CD4-positive, alpha-beta T cell treated with Interleukin-15 for 4 hours (primary cell): Measurements from ENCODE around the gene ZNF775.

Source experiments
- DNase-seq: peaks from one replicate; pipeline ENCODE4 v3.0.0-alpha.2; 2020; ENCODE audit warnings: low spot score

Gene ZNF775

DNA sequence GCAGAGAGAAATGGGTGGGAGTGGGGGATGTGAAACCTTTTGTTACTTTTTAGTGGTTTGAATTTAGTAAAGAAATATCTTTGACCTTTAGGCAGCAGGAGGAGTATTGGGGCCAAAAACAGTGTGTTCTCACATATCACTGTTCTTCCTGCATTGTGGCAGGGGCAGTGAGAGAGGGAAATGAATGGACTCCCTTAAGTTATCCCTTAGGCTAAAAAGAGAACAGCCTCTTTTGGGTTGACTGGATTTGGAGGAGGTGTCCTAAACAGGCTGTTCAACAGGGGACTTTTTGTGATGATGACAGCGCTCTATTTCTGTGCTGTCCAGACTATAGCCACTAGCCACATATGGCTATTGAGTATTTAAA lies 22.3 kb downstream of the ZNF775 start:
- DNase-seq: no peak

DNA sequence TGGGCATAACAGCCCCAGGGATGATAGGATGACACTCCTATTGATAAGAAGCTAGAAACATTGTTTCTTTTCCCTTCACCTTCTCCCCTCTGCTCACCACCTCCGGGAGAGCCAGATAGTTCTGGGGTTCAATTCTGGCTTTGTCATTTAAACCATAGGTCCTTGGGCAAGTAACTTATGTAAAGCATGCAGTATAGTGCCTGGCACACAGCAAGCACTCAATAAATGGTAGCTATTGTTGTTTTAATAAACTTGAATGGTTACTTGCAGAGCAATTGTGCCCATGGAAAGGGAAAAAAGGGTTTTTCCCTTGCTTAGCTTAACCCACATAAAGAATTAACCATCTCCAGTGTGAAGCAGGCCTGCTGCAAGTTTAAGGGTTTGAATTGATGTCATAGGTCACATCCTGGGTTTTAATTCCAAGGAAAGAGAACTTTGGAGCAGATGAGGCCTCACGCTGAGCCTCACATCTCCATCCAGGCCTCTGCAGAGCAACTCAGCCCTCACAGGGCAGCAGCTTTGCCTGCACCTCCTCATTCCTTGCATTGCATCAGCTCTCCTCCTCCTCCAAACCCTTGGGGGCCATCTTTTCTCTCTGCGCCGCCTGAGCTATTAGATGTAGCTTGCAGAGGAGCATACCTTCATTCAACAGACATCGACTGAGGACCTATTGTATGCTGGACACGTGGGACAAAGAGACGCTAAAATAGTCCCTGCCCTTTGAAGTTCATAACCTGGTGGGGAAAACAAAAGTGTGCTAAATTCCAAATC lies 22.9 kb downstream of the ZNF775 start:
- no peak for DNase-seq

DNA sequence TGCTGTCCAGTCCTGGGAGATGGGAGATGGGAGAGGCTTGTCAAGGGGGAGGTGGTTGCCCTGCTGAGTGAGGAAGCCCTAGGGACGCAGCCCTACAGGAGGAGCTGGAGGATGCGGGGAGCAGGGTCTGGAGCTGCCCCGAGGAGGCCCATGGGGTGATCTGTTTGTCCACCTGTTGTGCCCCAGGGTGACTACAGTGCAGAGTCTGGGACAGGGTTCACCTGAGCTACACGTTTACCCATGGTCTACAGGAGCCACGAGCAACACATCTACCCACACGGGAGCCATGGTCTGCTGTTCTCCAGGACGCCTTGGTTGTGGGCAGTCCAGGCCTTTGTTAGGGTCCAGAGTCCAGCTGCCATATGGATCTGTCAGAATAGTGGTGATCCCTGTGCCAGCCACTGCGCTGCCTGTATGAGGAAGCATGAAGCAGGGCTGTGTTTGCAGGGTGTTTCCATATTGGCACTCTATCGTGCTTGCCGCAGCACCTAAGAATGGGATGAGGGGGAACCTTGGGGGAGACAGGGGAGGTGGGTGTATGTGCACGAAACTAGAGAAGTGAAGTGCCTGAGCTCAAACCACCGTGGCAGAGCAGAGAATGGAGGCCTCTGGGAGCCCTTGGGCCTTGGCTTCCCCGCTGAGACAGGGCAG lies 23.7 kb downstream of the ZNF775 start:
- no peak for DNase-seq

DNA sequence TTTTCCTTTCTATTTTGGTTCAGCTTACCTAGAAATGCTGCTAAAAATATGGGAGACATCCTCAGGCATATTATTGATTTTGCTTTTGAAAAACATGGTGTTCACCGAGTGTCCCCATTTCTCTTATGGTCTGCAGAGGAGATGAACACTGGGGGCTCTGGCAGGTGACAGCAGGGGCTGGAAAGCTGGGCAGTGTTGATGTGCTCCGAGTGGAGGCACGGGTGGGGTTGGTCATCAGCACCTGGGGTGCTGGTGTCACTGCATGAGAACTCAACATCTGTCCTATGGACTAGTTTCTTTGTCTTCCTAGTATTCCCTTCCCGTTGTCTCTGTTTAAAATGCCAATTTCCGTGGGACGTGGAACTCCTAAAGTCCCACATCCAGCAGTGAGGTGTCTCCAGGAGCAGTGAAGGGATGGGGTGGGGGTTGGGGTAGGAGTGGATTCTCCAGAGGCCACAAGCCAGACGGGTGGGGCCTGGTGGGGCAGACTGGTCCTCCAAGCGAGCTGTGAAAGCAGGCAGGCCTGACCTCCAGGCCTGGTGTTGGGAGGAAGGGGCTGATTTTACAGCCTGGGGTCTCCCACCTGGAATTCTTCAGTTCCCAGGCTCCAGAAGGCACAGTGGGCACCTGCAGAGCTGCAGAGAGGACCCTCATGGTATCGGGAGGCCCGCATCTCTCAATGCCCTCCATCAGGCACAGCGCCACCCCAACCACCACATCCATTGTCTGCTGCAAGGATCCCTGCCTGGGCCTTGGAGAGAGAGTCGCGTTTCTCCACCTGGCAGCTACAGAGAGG lies 24.4 kb downstream of the ZNF775 start:
- DNase-seq: no peak

DNA sequence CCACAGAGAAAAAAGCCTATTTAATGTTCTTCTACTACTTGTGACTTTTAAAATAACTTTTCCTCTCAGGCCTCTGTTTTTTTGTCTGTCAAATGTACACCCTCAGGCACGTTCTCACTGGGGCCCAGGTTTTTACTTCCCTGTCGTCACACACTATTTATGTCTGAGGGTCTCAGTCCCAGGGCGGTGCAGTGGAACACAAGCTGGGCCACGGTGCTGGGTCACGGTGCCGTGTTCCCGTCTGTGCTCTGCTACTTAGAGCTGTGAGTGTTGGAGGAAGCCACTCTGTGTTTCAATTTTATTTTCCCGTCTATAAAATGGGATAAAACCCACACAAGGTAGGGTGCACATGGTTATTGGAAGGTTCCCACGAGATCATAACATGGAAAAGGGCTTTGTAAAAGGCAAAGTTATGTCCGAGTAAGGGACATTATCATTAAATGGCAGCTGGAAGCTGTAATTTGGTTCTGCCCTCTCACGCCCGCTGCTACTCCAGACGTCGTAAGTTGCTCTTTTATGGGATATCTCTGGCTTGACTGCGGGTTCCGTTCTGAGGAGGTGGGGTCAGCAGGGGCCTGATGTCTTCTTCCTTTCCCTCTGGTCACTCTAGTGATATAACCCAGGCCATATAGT lies 25.2 kb downstream of the ZNF775 start:
- no peak for DNase-seq

DNA sequence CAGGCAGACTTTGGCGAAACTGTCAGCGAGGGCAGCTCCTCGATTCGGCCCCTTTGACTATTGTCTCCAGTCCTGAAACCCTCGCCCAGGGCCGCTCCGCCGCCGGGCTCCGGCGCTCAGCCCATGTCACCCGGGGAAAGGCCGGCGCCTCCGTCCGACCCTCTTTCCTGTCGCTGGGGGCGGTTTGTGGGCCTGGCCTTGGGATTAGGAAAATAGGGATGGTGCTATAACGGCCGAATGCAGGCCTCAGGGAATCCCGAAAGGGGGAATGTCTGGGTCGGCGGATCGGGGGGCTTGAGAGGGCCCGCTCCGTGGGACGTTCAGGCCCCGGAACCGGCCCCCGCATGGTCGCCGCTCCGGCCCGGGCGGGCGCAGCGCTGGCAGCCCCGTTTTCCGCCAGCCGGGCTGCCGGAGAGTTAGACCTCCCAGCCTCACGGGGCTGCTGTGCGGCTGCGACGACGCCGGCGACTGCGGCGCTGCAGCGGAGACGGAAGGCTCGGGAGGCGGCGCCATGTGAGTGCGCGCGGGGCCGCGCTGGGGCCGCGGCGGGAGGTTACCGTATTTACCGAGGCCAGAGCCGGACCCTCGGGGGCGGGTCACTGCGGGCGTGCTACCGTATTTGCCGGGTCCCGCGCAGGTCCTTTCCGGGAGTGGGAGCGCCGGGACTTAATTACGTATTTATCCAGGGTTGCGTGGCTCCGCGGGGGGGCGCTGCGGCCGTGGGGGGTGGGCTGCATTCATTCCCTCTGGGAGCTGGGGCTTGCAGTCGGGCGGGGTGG lies 25.9 kb downstream of the ZNF775 start:
- DNase-seq: peak; percentile 83

DNA sequence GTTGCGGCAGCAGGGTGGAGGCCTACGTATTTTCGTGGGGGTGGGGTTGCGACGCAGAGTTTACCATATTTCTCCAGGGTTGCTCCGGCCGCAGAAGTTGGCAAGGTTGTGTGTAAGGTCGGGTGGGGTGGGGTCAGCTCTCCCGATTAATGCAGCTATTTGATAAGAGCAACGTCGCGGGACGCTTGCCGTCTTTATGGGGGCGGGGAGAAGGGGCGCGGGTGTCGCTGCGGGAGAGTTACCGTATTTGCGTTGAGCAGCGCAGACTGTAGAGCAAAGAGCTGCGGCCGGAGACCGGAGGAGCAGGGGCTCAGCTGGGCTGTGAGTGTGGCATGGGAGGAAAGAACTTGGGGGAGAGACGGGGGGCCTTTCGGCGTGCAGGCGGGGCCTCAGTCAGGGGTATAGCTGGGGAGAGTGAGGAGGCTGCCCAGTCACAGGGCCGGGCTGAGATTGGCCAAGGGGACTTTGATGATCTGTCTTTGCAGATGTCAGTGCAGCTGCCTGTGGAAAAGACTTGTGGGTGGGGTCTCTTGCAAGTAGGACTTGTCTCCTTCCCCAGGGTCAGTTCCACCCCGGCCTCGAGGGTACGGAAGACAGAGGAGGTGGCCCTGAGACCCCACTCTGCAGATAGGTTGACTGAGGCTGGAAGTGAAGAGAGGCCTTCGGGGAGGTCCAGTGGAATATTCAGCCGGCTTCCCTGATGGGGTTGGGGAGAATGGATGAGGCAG lies 26.6 kb downstream of the ZNF775 start:
- peak; percentile 47 for DNase-seq

DNA sequence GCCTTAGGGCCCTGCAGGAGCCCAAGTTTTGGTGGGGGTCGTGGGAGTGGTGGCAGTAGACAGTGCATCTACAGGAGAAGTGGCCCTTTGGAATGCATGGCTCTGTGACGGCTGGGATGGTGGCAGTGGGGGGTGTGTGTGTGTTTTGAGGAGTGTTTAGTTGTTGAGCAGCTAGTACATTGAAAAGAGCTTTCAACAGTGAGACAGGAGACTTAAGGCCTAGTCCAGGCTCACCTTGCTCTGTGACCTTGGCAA lies 27.1 kb downstream of the ZNF775 start:
- DNase-seq: peak; percentile 6

DNA sequence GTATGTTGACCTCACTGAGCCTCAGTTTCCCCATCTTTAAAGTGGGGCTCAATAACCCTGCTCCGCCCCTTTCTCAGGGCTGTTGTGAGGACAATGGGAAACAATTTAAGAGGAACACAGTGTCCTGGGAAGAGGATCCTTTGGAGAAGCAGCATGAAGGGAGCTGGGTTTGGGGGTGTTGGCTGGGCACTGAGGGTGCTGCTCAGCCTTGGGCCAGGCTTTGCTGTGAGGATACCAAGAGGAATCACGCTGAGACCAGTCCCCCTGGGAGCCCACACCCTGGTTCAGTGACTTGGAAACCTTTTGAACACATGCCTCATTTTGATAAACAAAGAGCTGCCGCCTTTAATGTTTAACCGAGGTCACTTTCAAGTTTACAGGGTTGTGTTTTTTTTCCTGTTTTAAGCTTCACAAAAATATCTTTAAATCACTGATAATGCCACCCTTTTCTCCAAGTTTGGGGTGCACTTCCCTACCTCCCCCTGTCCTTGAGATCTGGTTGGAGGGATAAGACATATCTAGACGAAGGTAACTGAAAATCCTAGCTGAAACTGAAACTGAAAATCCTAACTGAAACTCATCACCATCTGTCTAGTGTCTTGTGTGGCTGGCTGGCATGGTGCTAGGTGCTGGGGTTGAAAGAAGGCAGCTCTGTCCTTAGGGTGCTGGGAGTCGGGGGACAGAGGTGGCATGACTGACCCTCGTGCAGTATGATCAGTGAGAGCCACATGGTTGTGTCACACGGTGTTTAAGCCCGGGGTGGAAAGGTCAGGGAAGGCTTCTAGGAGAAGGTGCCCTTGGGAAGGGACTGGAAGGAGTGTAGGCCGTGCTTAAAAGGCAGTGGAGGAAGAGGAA lies 27.7 kb downstream of the ZNF775 start:
- DNase-seq: peak; percentile 42

DNA sequence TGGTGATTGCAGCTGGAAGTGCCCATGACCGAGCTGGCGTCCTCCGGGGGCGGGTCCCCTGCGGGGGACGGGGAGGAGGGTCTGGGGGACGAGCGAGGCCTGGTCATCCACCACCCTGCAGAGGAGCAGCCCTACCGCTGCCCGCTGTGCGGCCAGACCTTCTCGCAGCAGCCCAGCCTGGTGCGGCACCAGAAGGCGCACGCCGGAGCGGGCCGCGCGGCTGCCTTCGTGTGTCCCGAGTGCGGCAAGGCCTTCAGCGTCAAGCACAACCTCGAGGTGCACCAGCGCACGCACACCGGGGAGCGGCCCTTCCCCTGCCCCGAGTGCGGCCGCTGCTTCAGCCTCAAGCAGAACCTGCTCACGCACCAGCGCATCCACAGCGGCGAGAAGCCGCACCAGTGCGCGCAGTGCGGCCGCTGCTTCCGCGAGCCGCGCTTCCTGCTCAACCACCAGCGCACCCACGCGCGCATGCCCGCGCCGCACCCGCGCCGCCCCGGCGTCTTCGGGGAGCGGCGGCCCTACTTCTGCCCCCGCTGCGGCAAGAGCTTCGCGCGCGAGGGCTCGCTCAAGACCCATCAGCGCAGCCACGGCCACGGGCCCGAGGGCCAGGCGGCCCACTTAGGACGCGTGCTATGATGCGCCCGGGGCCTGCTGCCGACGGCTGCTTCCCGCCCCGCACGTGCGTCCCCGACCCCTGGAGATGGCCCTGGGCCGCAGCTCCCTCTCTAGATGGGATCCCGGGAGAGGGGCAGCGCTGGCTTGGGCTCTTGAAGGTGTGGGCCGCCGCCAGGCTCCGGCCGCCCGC lies 28.7 kb downstream of the ZNF775 start:
- DNase-seq: no peak

DNA sequence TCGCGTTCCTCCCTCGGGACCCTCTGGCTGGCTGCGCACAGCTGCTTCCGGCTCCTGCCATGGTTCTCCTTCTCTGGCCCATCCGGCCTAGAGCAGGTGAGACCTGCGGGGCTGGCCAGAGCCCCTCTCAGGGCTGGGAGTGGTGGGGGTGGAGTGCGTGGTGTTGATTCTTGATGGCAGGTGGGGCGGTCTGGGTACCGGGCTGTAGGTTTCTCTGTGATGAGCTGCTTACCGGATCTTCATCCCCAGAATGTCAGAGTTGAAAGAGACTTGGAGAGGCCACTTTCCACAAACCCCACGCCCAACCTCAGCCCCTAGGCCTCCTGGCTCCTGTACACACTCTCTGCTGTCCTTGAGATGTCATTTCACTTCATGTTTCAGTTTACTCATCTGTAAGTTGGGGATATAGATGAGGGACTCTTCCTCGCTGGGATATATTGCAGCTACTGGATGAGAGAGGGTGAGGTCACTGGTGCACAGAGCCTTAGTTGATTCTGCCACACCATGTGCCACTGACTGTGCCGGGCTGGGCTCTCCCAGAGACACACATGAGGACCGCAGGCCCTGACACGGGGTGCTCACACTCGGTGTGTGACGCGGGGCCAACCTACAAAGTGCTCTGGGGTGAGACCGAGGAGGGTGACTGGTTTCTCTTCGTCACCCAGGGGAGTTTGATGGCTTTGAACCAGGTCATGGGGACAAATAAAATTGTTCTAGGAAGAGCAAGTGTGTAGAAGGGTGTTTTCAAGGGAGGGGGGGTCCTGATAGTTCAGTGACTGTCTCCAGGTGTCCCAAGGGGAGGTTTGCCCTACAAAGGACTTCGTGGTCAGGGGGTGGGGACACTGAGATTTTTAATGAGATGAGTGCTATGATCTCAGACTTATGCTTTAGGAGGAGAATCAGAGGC lies 29.5 kb downstream of the ZNF775 start:
- no peak for DNase-seq

DNA sequence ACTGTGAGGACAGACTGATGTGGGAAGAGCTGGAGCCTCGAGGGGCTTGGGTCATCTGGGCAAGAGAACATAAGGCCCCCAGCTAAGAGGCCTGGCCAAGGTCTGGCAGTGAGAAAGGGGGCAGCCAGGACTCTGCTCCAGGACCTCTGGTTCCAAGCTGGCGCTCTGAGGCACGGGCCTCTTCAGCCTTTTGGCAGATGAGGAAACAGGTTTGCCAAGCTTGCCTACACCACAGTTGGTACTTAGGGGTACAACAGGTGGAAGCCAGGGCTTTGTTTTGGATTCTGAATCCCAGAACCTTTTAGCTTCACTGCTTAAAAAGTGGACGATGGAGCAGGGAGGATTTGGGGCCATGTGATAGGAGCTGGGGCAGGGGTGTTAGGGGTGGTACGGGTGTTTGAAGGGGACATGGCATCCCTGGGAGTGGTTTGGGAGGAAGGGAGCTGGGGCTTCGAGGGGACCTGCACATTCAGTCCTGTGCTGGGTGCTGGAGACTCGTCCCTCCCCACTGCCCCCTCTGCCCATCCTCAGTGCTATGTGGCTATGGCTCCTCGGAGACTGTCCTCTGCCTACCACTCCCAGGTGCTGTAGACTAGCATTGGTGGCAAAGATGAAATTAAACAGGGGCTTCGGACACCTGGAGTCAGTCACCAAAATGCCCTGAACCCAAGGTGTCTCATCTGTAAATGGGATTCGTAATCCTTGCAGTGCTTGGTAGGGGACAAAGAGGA lies 30.3 kb downstream of the ZNF775 start:
- no peak for DNase-seq

DNA sequence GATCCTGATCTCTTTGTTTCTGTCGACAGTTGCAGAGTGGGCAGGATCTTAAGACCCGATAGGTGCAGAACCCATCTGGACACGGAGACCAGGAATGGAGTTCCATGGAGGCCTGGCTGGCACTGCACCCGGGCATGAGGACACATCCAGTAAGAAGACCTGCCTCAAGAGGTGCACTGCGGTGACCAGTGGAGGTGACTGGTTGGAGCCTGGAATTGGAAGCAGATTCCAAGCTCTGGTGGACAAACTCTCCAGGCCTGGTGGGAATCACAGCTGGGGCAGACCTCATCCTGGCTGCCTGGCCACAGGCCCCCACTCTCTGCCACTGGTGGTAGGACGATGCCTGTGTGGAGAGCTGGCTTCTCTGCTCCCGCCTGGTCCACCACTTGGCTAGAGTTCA lies 31.0 kb downstream of the ZNF775 start:
- DNase-seq: no peak

DNA sequence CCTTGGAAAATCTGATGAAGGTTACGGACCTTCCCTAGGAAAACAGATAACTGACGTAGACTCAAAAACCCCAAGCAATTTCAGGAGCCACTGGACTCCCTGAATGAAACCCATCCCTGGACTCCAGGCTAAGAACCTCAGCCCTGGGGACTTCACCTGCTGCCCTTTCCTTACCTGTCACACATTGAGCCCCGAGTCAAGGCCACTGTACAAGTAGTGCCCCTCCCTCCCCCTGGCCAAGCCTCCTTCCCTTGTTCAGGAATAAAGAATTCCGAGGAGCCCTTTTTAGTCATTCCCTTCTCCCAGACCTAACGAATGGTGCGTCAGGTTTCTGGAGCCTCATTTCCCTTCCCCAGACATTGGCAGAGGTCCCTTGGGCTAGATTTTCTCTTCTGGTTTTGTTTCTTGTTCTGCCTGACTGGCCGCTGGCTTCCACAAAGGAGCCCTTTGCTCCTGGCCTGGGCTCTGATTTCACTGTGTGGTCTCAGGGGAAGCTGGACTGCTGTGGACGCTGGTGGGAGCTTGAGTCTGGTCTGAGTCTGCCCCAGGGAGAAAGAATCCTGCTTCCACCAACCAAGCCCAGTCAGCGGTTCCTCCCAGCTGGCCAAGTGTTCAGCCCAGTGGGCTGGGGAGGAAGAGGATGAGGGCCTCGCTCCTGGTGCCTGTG lies 31.7 kb downstream of the ZNF775 start:
- no peak for DNase-seq

DNA sequence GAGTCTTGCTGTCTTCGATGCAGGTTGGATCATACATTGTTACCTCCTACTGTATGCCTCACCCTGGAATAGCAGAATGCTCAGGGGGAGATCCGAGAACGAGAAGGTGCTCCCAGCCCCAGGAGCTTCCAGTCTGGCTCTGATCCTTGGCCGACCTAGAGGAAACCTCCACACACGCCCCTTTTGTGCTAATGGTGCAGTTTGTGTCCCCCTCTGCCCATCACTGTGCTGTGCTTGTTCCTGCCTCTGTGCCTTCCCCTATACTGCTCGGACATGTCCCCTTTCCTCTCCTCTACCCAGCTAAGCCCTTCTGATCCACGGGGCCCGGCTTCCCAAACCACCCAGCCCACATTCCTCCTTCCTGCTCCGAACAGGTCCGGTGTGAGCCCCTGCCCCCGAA lies 32.5 kb downstream of the ZNF775 start:
- DNase-seq: no peak

DNA sequence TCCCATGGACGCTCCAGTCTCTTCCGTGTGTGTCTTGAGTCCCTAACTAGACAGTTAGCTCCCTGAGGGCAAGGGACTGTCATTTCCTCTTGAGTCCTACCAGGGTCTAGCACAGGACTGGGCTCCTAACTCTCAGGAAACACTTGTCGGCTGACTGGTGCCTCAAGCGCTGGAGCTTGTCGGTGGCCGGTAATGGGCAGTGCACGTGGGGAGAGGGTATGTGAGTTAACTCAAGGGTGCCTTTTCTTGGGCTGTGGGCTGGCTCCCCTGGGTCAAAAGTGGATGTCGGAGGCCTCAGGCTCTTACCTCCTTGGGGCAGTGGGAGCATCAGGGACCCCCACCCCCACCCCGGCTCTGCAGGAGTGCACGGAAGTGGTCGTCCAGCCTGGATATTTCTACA lies 32.9 kb downstream of the ZNF775 start:
- no peak for DNase-seq
